ENCODE data around the gene PNPO.

PNPO gene

GRCh38 chr17:47998044-47998443 is 56.7 kb downstream of the PNPO start:
- no peak for DNase-seq (ENCODE audit: low read depth in 2 of 2)

All from fibroblast of skin of left biceps (primary cell).